ENCODE data around the gene CFAP299.

DNA sequence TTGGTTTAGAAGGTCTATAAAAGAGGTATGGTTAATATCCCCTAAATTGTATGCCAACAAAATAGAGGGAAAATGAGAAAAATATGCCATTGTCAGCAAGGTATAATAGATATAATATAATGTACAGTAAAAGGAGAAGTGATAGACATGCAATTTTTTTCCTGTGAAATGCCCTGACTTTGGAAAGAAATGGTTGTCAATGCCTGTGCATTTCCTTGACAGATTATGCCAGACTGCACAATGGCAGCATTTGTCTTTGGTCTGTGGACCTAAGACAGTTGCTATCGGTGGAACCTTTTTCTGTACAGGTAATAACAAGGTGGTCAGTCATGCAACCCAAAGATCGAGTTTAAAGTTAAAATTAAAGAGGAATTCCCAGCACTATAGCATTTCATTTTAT lies 301.7 kb downstream of the CFAP299 start:
- no peak for TF ChIP-seq HEYL (CRISPR knock-in tag; IDR thresholded peaks at IDR 0.05)
- TF ChIP-seq SREBF2 (IDR thresholded peaks at IDR 0.05) = no peak
- no peak for TF ChIP-seq BHLHE40 (IDR thresholded peaks at IDR 0.05; ENCODE audit: low read depth, low read length)
- TF ChIP-seq, protein P1, sequence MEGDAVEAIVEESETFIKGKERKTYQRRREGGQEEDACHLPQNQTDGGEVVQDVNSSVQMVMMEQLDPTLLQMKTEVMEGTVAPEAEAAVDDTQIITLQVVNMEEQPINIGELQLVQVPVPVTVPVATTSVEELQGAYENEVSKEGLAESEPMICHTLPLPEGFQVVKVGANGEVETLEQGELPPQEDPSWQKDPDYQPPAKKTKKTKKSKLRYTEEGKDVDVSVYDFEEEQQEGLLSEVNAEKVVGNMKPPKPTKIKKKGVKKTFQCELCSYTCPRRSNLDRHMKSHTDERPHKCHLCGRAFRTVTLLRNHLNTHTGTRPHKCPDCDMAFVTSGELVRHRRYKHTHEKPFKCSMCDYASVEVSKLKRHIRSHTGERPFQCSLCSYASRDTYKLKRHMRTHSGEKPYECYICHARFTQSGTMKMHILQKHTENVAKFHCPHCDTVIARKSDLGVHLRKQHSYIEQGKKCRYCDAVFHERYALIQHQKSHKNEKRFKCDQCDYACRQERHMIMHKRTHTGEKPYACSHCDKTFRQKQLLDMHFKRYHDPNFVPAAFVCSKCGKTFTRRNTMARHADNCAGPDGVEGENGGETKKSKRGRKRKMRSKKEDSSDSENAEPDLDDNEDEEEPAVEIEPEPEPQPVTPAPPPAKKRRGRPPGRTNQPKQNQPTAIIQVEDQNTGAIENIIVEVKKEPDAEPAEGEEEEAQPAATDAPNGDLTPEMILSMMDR (IDR thresholded peaks at IDR 0.05) = no peak
- TF ChIP-seq POLR2AphosphoS2 (conservative IDR thresholded peaks at IDR 0.05; ENCODE audit: low read length) = no peak
- no peak for TF ChIP-seq POLR2A (IDR thresholded peaks at IDR 0.05; ENCODE audit: low read length)
- no peak for TF ChIP-seq KDM5A (IDR thresholded peaks at IDR 0.05)
- no peak for TF ChIP-seq CEBPB (IDR thresholded peaks at IDR 0.05)
- TF ChIP-seq RAD21 (conservative IDR thresholded peaks at IDR 0.05 in 1 of 2, IDR thresholded peaks at IDR 0.05 in 1 of 2) = no peak
- TF ChIP-seq, protein P2, sequence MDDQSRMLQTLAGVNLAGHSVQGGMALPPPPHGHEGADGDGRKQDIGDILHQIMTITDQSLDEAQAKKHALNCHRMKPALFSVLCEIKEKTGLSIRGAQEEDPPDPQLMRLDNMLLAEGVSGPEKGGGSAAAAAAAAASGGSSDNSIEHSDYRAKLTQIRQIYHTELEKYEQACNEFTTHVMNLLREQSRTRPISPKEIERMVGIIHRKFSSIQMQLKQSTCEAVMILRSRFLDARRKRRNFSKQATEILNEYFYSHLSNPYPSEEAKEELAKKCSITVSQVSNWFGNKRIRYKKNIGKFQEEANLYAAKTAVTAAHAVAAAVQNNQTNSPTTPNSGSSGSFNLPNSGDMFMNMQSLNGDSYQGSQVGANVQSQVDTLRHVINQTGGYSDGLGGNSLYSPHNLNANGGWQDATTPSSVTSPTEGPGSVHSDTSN (IDR thresholded peaks at IDR 0.05) = no peak
- TF ChIP-seq, protein P3, sequence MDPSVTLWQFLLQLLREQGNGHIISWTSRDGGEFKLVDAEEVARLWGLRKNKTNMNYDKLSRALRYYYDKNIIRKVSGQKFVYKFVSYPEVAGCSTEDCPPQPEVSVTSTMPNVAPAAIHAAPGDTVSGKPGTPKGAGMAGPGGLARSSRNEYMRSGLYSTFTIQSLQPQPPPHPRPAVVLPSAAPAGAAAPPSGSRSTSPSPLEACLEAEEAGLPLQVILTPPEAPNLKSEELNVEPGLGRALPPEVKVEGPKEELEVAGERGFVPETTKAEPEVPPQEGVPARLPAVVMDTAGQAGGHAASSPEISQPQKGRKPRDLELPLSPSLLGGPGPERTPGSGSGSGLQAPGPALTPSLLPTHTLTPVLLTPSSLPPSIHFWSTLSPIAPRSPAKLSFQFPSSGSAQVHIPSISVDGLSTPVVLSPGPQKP (IDR thresholded peaks at IDR 0.05; ENCODE audit: low read depth, low read length) = no peak

Data from A549 (cell line).